SK-MEL-5 (cell line): Measurements from ENCODE around the gene LIME1. TPM values are rescaled to one million over a fixed set of nuclear protein-coding genes. Genes with fewer than 3 reads are reported as not detected.
"Not testable (repeated sequence)": the region's sequence is repeated elsewhere in the genome, so short reads cannot be mapped to it uniquely, and the experiment has no call there.

Experiments
- DNase-seq: peaks from one replicate; pipeline ENCODE4 v3.0.0-alpha.2; 2016; ENCODE audit warnings: low read depth, low spot score
- in situ Hi-C: cut with HindIII; loops from 2 replicates; pipeline ENCODE4 v1.10.0; 2016; ENCODE audit warnings: low sequenced_read_pairs, high pct_unique_total_duplicates, low pct_unique_long_range_greater_than_20kb
- total RNA-seq: library from RNA; depleted of rRNA; stranded (reverse); fragments of >200 nt; shearing (Covaris generic); gene quantifications from 2 replicates; pipeline ENCODE4 v1.2.3, GENCODE V29; 2014

Gene LIME1
- total RNA-seq, 1 experiment from 2014 or later: 3.3 TPM

- no peak for DNase-seq
- in situ Hi-C loops: no loop called here
These were observed 31.7 kb upstream of the LIME1 start for GRCh38 chr20:63704749-63705117.

- in situ Hi-C loops: no loop called here
- DNase-seq: no peak
These were observed 31.0 kb upstream of the LIME1 start for GRCh38 chr20:63705232-63706026.

GRCh38 chr20:63706027-63706695 lies 30.3 kb upstream of the LIME1 start:
- no peak for DNase-seq
- in situ Hi-C loops: no loop called here

- DNase-seq: peak; percentile 32
- in situ Hi-C loops: no loop called here
These were observed 29.5 kb upstream of the LIME1 start for GRCh38 chr20:63706852-63707557.

GRCh38 chr20:63707558-63708300 lies 28.7 kb upstream of the LIME1 start, which contains the start of the genes ARFRP1 and ZGPAT:
TSS of gene ARFRP1 (minus strand) at chr20:63707976. CDS start at chr20:63707091, 885 bp downstream.
TSS of gene ZGPAT (plus strand) at chr20:63708039. CDS start at chr20:63708581, 542 bp downstream.
- in situ Hi-C loops: no loop called here
- peak; percentile 81 for DNase-seq

GRCh38 chr20:63708301-63709148 lies 27.9 kb upstream of the LIME1 start:
- no peak for DNase-seq
- in situ Hi-C loops: no loop called here

- DNase-seq: no peak
- in situ Hi-C loops: no loop called here
These were observed 27.3 kb upstream of the LIME1 start for GRCh38 chr20:63709149-63709527.

- no peak for DNase-seq
- in situ Hi-C loops: no loop called here
These were observed 25.3 kb upstream of the LIME1 start for GRCh38 chr20:63711085-63711645.

- DNase-seq: no peak
- in situ Hi-C loops: no loop called here
These were observed 24.3 kb upstream of the LIME1 start for GRCh38 chr20:63712191-63712590.

GRCh38 chr20:63714858-63715257 lies 21.6 kb upstream of the LIME1 start:
- DNase-seq: no peak
- in situ Hi-C loops: no loop called here

- no peak for DNase-seq
- in situ Hi-C loops: no loop called here
These were observed 17.5 kb upstream of the LIME1 start for GRCh38 chr20:63718996-63719395.

- in situ Hi-C loops, DNase-seq: not testable (repeated sequence)
These were observed 13.4 kb upstream of the LIME1 start for GRCh38 chr20:63722967-63723622.

GRCh38 chr20:63730189-63730733 lies 6.2 kb upstream of the LIME1 start:
- in situ Hi-C loops: not testable (repeated sequence)

GRCh38 chr20:63731410-63731809 lies 5.1 kb upstream of the LIME1 start:
- in situ Hi-C loops: no loop called here

More at GRCh38 chr20:63730189-63730733, 6.2 kb upstream of the LIME1 start:
- DNase-seq: not testable (repeated sequence)

GRCh38 chr20:63732118-63733095 lies 4.1 kb upstream of the LIME1 start:
- DNase-seq: no peak
- in situ Hi-C loops: no loop called here

More at GRCh38 chr20:63731410-63731809, 5.1 kb upstream of the LIME1 start:
- no peak for DNase-seq
